ENCODE measurements around the gene LMNTD2.

The LMNTD2 gene, protein sequence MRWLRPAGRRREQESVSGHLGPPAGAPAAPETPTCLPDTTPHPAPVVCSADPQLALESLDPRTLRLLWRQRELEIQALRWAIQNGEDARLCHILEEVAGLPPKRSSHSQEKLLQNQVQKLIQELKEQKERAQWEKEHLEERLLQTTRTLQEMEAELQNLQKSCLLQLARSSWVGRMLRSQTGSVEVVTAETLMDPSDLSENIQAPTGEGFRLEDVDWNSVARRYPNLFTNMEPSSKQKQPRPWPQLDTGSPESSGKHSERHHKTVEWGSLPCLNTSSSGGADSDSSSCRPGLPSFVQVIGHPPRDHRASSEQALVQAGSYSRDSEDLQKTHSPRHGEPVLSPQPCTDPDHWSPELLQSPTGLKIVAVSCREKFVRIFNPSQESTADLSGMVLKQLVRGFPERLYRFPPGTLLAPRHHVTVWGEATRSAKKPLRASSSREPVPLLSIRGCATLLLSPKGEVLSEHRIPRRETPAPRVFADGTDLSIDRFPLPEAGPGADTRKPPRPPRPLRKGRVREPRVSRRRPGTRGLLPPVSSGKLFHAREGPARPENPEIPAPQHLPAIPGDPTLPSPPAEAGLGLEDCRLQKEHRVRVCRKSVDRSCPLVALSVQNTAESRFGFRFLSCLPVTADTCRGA

GRCh38 chr11:560305-561147 lies at the start of gene LMNTD2, which contains the start of gene RASSF7:
Gene LMNTD2, minus strand, starts transcription at chr11:560738. Its CDS starts 22 bp downstream, at chr11:560716.
Gene RASSF7, plus strand, starts transcription at chr11:560970. Its CDS starts 799 bp downstream, at chr11:561769.
- Histone ChIP-seq H3K4me1 (ENCODE audit: insufficient read depth, poor library complexity, severe bottlenecking) (no peaks in the 10 kb centered on the region), H3K4me3 (ENCODE audit: severe bottlenecking) (peak within 1 kb of the TSS; percentile 93), H3K9me3 (ENCODE audit: severe bottlenecking) (no peaks in the 10 kb centered on the region), H3K27me3 (ENCODE audit: insufficient read depth, poor library complexity, severe bottlenecking) (peaks cover 3% of the 10 kb centered on the region), H3K36me3 (ENCODE audit: low read depth) (peaks cover 15% of the 10 kb centered on the region), H3K27ac (ENCODE audit: poor library complexity, severe bottlenecking) (peak within 1 kb of the TSS; percentile 81)
- DNase-seq (ENCODE audit: low spot score), result peak; percentile 92
- peak; percentile 60 for ATAC-seq (ENCODE audit: low read depth)
- TF ChIP-seq, protein P1, sequence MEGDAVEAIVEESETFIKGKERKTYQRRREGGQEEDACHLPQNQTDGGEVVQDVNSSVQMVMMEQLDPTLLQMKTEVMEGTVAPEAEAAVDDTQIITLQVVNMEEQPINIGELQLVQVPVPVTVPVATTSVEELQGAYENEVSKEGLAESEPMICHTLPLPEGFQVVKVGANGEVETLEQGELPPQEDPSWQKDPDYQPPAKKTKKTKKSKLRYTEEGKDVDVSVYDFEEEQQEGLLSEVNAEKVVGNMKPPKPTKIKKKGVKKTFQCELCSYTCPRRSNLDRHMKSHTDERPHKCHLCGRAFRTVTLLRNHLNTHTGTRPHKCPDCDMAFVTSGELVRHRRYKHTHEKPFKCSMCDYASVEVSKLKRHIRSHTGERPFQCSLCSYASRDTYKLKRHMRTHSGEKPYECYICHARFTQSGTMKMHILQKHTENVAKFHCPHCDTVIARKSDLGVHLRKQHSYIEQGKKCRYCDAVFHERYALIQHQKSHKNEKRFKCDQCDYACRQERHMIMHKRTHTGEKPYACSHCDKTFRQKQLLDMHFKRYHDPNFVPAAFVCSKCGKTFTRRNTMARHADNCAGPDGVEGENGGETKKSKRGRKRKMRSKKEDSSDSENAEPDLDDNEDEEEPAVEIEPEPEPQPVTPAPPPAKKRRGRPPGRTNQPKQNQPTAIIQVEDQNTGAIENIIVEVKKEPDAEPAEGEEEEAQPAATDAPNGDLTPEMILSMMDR (IDR thresholded peaks at IDR 0.05; ENCODE audit: poor library complexity, severe bottlenecking), result no peak

- TF ChIP-seq, protein P1 (IDR thresholded peaks at IDR 0.05; ENCODE audit: poor library complexity, severe bottlenecking), result no peak
- H3K9me3 ChIP-seq (ENCODE audit: severe bottlenecking), result no peaks in the 10 kb centered on the region
- peaks cover 8% of the 10 kb centered on the region for H3K4me1 ChIP-seq (ENCODE audit: insufficient read depth, poor library complexity, severe bottlenecking)
- no peak overlapping the region for H3K27ac ChIP-seq (ENCODE audit: poor library complexity, severe bottlenecking)
- peaks cover 86% of the 10 kb centered on the region for H3K36me3 ChIP-seq (ENCODE audit: low read depth)
- DNase-seq (ENCODE audit: low spot score) (peak; percentile 54), ATAC-seq (ENCODE audit: low read depth) (no peak)
- H3K4me3 ChIP-seq (ENCODE audit: severe bottlenecking), result no peak overlapping the region
- H3K27me3 ChIP-seq (ENCODE audit: insufficient read depth, poor library complexity, severe bottlenecking), result no peaks in the 10 kb centered on the region
Observed at GRCh38 chr11:609341-609811, 48.8 kb upstream of the LMNTD2 start.

GRCh38 chr11:608791-609251 lies 48.3 kb upstream of the LMNTD2 start:
- Histone ChIP-seq H3K36me3 (ENCODE audit: low read depth) (peaks cover 86% of the 10 kb centered on the region), H3K4me1 (ENCODE audit: insufficient read depth, poor library complexity, severe bottlenecking) (peaks cover 2% of the 10 kb centered on the region), H3K27ac (ENCODE audit: poor library complexity, severe bottlenecking) (no peak overlapping the region), H3K4me3 (ENCODE audit: severe bottlenecking) (no peak overlapping the region), H3K27me3 (ENCODE audit: insufficient read depth, poor library complexity, severe bottlenecking) (no peaks in the 10 kb centered on the region), H3K9me3 (ENCODE audit: severe bottlenecking) (no peaks in the 10 kb centered on the region)
- TF ChIP-seq, protein P1 (IDR thresholded peaks at IDR 0.05; ENCODE audit: poor library complexity, severe bottlenecking), result no peak
- DNase-seq (ENCODE audit: low spot score) (peak; percentile 57), ATAC-seq (ENCODE audit: low read depth) (no peak)

- DNase-seq (ENCODE audit: low spot score), result peak; percentile 66
- Histone ChIP-seq H3K9me3 (ENCODE audit: severe bottlenecking) (no peaks in the 10 kb centered on the region), H3K27me3 (ENCODE audit: insufficient read depth, poor library complexity, severe bottlenecking) (no peaks in the 10 kb centered on the region), H3K4me1 (ENCODE audit: insufficient read depth, poor library complexity, severe bottlenecking) (no peaks in the 10 kb centered on the region), H3K4me3 (ENCODE audit: severe bottlenecking) (no peak overlapping the region), H3K27ac (ENCODE audit: poor library complexity, severe bottlenecking) (no peak overlapping the region), H3K36me3 (ENCODE audit: low read depth) (peaks cover 91% of the 10 kb centered on the region)
- TF ChIP-seq, protein P1 (IDR thresholded peaks at IDR 0.05; ENCODE audit: poor library complexity, severe bottlenecking), result no peak
- no peak for ATAC-seq (ENCODE audit: low read depth)
Observed at GRCh38 chr11:607971-608659, 47.6 kb upstream of the LMNTD2 start.
